ENCODE results near the gene LIN52.

GRCh38 chr14:74140374-74140850, 55.7 kb downstream of the LIN52 start:
- TF ChIP-seq CTCF (IDR thresholded peaks at IDR 0.05) = no peak
- peak in 1 of 3 donors; percentile 38 for TF ChIP-seq POLR2AphosphoS5 (IDR thresholded peaks at IDR 0.05)

Measured in breast epithelium (tissue), 3 donors.